HepG2 (cell line): Measurements from ENCODE around the gene TACC3. TPM values are rescaled to one million over a fixed set of nuclear protein-coding genes. Genes with fewer than 3 reads are reported as not detected.
A peak's percentile ranks its signal among the peaks of the same experiment; 100 is the strongest.

ENCODE experiments used
- ATF7 ChIP-seq, 2 experiments: fragments of 450-650 bp in 1 of 2; sonication (generic) in 1 of 2; formaldehyde crosslinking in 1 of 2; IDR thresholded peaks; 2 replicates each; pipeline versions ENCODE4 v1.4.0 to v1.6.1; 2016 to 2020; ENCODE audit warnings: antibody characterized with exemption in 1 of 2, mild to moderate bottlenecking in 1 of 2, missing genetic modification reagents in 1 of 2
- CREBL2 ChIP-seq: sonication (generic); formaldehyde crosslinking; IDR thresholded peaks from 2 replicates; pipeline ENCODE4 v1.8.1; 2023; ENCODE audit warnings: missing genetic modification reagents, mild to moderate bottlenecking, borderline replicate concordance
- DPF2 ChIP-seq: sonication (generic); formaldehyde crosslinking; IDR thresholded peaks from 2 replicates; pipeline ENCODE4 v1.4.0; 2020; ENCODE audit warnings: mild to moderate bottlenecking, low read depth, missing genetic modification reagents, borderline replicate concordance
- ELF3 ChIP-seq: IDR thresholded peaks from 2 replicates; pipeline ENCODE4 v1.6.1; 2016; ENCODE audit warnings: missing genetic modification reagents, missing compliant biosample characterization
- EP300 ChIP-seq, 3 experiments: sonication (generic) in 1 of 3; formaldehyde crosslinking in 1 of 3; IDR thresholded peaks; 2 replicates each; pipeline versions ENCODE4 v1.5.1 to v1.6.1; 2011 to 2020; ENCODE audit warnings: low read depth in 2 of 3, low read length in 2 of 3, borderline replicate concordance in 1 of 3, improper control_type of control experiment in 1 of 3, mild to moderate bottlenecking in 1 of 3, missing genetic modification reagents in 1 of 3, moderate library complexity in 1 of 3
- KLF12 ChIP-seq: sonication (generic); formaldehyde crosslinking; IDR thresholded peaks from 2 replicates; pipeline ENCODE4 v1.4.0; 2020; ENCODE audit warnings: missing genetic modification reagents, borderline replicate concordance
- MTERF4 ChIP-seq: sonication (generic); formaldehyde crosslinking; IDR thresholded peaks from 2 replicates; pipeline ENCODE4 v1.8.0; 2023; ENCODE audit warnings: mild to moderate bottlenecking, missing genetic modification reagents
- SOX6 ChIP-seq, 2 experiments: fragments of 450-650 bp in 1 of 2; sonication (generic) in 1 of 2; formaldehyde crosslinking in 1 of 2; IDR thresholded peaks; 2 replicates each; pipeline versions ENCODE4 v1.4.0 to v1.6.1; 2017 to 2020; ENCODE audit warnings: antibody characterized with exemption in 1 of 2, mild to moderate bottlenecking in 1 of 2, missing genetic modification reagents in 1 of 2
- THAP11 ChIP-seq: IDR thresholded peaks from 2 replicates; pipeline ENCODE4 v1.6.1; 2016; ENCODE audit warnings: missing biosample characterization, missing genetic modification reagents
- U2AF2 ChIP-seq: fragments of 200-400 bp; formaldehyde crosslinking; IDR thresholded peaks from 2 replicates; pipeline ENCODE4 v1.6.1; 2017; ENCODE audit warnings: low read depth, mild to moderate bottlenecking, low read length
- ZFP37 ChIP-seq: sonication (generic); formaldehyde crosslinking; IDR thresholded peaks from 2 replicates; pipeline ENCODE4 v1.4.0; 2020; ENCODE audit warnings: missing genetic modification reagents, borderline replicate concordance
- ZNF121 ChIP-seq: sonication (generic); formaldehyde crosslinking; IDR thresholded peaks from 2 replicates; pipeline ENCODE4 v1.5.0; 2020; ENCODE audit warnings: mild to moderate bottlenecking, missing genetic modification reagents
- ZNF256 ChIP-seq: sonication (generic); formaldehyde crosslinking; conservative IDR thresholded peaks from 2 replicates; pipeline ENCODE4 v1.4.0; 2020; ENCODE audit warnings: missing genetic modification reagents
- ZNF569 ChIP-seq: sonication (generic); formaldehyde crosslinking; IDR thresholded peaks from 2 replicates; pipeline ENCODE4 v1.5.0; 2020; ENCODE audit warnings: mild to moderate bottlenecking, missing genetic modification reagents, moderate library complexity, borderline replicate concordance
- ZNF746 ChIP-seq: sonication (generic); formaldehyde crosslinking; IDR thresholded peaks from 2 replicates; pipeline ENCODE4 v1.8.0; 2022; ENCODE audit warnings: mild to moderate bottlenecking, missing genetic modification reagents
- ZNF749 ChIP-seq: sonication (generic); formaldehyde crosslinking; IDR thresholded peaks from 2 replicates; pipeline ENCODE4 v1.8.0; 2022; ENCODE audit warnings: mild to moderate bottlenecking, missing genetic modification reagents, moderate library complexity, borderline replicate concordance
- polyA plus RNA-seq, 8 experiments: library from polyadenylated mRNA; depleted of rRNA in 3 of 8; stranded (reverse) in 7 of 8; unstranded in 1 of 8; fragments of >200 nt; fragmentation: Illumina TruSeq in 4 of 8; extraction: Trizol in 4 of 8; gene quantifications; 2 replicates each; pipeline versions ENCODE4 v1.2.1 to v1.2.3, GENCODE V29; 2011 to 2016; ENCODE audit warnings: low read depth in 4 of 8, missing spikeins in 1 of 8, mixed read lengths in 1 of 8; ENCODE audit not compliant: insufficient read depth in 1 of 8
- total RNA-seq, 5 experiments: library from RNA; depleted of rRNA; stranded (reverse); fragments of >200 nt; fragmentation: Illumina TruSeq; extraction: Trizol; gene quantifications; 2 replicates each; pipeline ENCODE4 v1.2.3, GENCODE V29; 2016; ENCODE audit warnings: low read depth in 1 of 5
- TF ChIP-seq, protein P1 (sequence below): sonication (generic); formaldehyde crosslinking; conservative IDR thresholded peaks from 2 replicates; pipeline ENCODE4 v1.8.0; 2022; ENCODE audit warnings: mild to moderate bottlenecking, moderate library complexity, missing genetic modification reagents
- TF ChIP-seq, protein P2 (sequence below): sonication (generic); formaldehyde crosslinking; IDR thresholded peaks from 2 replicates; pipeline ENCODE4 v1.8.1; 2023; ENCODE audit warnings: mild to moderate bottlenecking, moderate library complexity, missing genetic modification reagents
- TF ChIP-seq, protein P3 (sequence below): sonication (generic); formaldehyde crosslinking; IDR thresholded peaks from 2 replicates; pipeline ENCODE4 v1.4.0; 2020; ENCODE audit warnings: mild to moderate bottlenecking, missing genetic modification reagents
- TF ChIP-seq, protein P4 (sequence below): sonication (generic); formaldehyde crosslinking; conservative IDR thresholded peaks from 2 replicates; pipeline ENCODE4 v1.5.0; 2020; ENCODE audit warnings: missing genetic modification reagents

TACC3 gene
- total and polyA plus RNA-seq, 2 of the 13 experiments (the other 11 are each of a cell fraction or from before 2014, with no cell fraction given) = 20.3 to 21.2 TPM

DNA sequence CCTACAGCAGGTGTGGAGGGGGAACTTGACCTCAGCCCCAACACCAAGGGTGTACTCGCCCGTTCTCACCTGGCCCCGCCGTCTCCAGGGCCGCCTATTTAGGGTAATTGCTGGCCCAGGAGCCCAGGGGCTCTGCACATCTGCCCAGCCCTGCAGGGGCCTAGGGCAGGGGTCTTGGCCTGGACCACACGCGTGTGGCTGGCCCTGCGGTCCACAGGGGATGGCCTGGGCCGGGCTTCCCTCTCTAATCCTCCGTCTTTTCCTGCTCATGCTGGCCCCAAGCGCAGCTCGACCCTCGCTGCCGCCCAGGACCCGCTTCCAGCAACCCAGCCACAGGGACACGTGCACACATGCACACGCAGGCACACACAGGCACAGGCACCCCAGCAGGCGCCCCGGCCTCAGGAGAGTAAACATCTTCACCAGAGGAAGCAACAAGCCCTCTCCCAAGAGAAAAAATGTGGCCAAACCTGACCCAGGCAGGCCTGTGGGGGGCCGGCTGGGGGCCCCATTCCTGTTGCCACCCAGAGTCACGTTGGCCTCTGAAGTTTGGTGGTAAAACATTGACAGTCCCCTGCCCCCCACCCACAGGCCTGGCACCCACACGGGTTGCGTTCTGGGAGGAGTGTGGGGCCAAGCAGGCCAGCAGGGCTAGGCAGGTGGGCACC is 47.2 kb downstream of the TACC3 start (continued):
- TF ChIP-seq CREBL2 (CRISPR knock-in tag) (no peak), ZNF746 (CRISPR knock-in tag) (no peak), ELF3 (CRISPR knock-in tag) (0 out of 2 replicates have a peak, but pooled peaks have one; percentile 23), ZNF749 (CRISPR knock-in tag) (no peak), U2AF2 (no peak), DPF2 (no peak; the same call in 1 of the 2 replicates), THAP11 (CRISPR knock-in tag) (0 out of 2 replicates have a peak, but pooled peaks have one; percentile 25), ZNF569 (CRISPR knock-in tag) (no peak), ZNF121 (CRISPR knock-in tag) (no peak), SOX6 (IDR thresholded peaks at IDR 0.05) (no peak), SOX6 (CRISPR knock-in tag; IDR thresholded peaks at IDR 0.05) (peak; percentile 40; the same call in 1 of the 2 replicates), ATF7 (IDR thresholded peaks at IDR 0.05) (no peak), ATF7 (CRISPR knock-in tag; IDR thresholded peaks at IDR 0.05) (no peak), MTERF4 (peak; percentile 93), ZNF256 (CRISPR knock-in tag) (no peak), EP300 (IDR thresholded peaks at IDR 0.05; ENCODE audit: low read depth in 2 of 2, low read length in 2 of 2) (0 out of 4 replicates have a peak, but pooled peaks of 1 of the 2 experiments have one; percentile 47), EP300 (CRISPR knock-in tag; IDR thresholded peaks at IDR 0.05; ENCODE audit: borderline replicate concordance) (no peak; the same call in 1 of the 2 replicates), ZFP37 (no peak), KLF12 (CRISPR knock-in tag) (0 out of 2 replicates have a peak, but pooled peaks have one; percentile 20)
- TF ChIP-seq, protein P1, sequence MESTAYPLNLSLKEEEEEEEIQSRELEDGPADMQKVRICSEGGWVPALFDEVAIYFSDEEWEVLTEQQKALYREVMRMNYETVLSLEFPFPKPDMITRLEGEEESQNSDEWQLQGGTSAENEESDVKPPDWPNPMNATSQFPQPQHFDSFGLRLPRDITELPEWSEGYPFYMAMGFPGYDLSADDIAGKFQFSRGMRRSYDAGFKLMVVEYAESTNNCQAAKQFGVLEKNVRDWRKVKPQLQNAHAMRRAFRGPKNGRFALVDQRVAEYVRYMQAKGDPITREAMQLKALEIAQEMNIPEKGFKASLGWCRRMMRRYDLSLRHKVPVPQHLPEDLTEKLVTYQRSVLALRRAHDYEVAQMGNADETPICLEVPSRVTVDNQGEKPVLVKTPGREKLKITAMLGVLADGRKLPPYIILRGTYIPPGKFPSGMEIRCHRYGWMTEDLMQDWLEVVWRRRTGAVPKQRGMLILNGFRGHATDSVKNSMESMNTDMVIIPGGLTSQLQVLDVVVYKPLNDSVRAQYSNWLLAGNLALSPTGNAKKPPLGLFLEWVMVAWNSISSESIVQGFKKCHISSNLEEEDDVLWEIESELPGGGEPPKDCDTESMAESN (CRISPR knock-in tag) = peak; percentile 72
- TF ChIP-seq, protein P2, sequence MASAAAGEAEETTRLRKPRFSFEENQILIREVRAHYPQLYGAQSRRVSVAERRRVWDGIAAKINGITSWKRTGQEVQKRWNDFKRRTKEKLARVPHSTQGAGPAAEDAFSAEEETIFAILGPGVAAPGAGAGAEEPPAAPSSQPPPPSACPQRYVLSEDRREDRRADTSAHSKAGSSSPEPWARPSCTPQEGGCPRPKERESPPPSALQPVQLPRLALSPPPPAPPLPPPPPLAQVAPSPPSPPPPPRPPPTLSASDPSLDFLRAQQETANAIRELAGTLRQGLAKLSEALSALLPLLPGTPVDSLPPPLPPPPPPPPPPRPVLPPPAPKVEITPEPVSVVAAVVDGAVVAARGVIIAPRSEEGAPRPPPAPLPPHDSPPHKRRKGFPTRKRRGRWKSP (CRISPR knock-in tag) = 0 out of 2 replicates have a peak, but pooled peaks have one; percentile 52
- TF ChIP-seq, protein P3, sequence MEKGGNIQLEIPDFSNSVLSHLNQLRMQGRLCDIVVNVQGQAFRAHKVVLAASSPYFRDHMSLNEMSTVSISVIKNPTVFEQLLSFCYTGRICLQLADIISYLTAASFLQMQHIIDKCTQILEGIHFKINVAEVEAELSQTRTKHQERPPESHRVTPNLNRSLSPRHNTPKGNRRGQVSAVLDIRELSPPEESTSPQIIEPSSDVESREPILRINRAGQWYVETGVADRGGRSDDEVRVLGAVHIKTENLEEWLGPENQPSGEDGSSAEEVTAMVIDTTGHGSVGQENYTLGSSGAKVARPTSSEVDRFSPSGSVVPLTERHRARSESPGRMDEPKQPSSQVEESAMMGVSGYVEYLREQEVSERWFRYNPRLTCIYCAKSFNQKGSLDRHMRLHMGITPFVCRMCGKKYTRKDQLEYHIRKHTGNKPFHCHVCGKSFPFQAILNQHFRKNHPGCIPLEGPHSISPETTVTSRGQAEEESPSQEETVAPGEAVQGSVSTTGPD (CRISPR knock-in tag) = peak; percentile 79; the same call in 1 of the 2 replicates
- TF ChIP-seq, protein P4, sequence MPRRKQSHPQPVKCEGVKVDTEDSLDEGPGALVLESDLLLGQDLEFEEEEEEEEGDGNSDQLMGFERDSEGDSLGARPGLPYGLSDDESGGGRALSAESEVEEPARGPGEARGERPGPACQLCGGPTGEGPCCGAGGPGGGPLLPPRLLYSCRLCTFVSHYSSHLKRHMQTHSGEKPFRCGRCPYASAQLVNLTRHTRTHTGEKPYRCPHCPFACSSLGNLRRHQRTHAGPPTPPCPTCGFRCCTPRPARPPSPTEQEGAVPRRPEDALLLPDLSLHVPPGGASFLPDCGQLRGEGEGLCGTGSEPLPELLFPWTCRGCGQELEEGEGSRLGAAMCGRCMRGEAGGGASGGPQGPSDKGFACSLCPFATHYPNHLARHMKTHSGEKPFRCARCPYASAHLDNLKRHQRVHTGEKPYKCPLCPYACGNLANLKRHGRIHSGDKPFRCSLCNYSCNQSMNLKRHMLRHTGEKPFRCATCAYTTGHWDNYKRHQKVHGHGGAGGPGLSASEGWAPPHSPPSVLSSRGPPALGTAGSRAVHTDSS (CRISPR knock-in tag) = no peak
